RWPE1 (cell line): ENCODE data around the gene NANOG.
"Not testable (repeated sequence)": the region's sequence is repeated elsewhere in the genome, so short reads cannot be mapped to it uniquely, and the experiment has no call there.

Experiments
- CTCF ChIA-PET: fragments of 350-600 bp; sonication (Branson Sonifier 250); formaldehyde crosslinking; extraction: SDS; loops from one replicate; lab custom pipeline; 2021; lab: Yijun Ruan, JAX
- POLR2A ChIA-PET: fragments of 400-600 bp; formaldehyde crosslinking; extraction: SDS; loops from one replicate; lab custom pipeline; 2020; ENCODE audit warnings: antibody characterized with exemption; ENCODE audit not compliant: low non-redundant PET; lab: Yijun Ruan, JAX
- DNase-seq: peaks from one replicate; pipeline ENCODE4 v3.0.0; 2012; ENCODE audit warnings: low spot score
- H3K27ac ChIP-seq: fragments of 450-650 bp; 2 replicates; pipeline ENCODE4 v1.5.1; 2017
- CTCF ChIP-seq: fragments of 450-650 bp; conservative IDR thresholded peaks from 2 replicates; pipeline ENCODE4 v1.5.1; 2017; ENCODE audit warnings: low read depth, mild to moderate bottlenecking

NANOG gene

DNA sequence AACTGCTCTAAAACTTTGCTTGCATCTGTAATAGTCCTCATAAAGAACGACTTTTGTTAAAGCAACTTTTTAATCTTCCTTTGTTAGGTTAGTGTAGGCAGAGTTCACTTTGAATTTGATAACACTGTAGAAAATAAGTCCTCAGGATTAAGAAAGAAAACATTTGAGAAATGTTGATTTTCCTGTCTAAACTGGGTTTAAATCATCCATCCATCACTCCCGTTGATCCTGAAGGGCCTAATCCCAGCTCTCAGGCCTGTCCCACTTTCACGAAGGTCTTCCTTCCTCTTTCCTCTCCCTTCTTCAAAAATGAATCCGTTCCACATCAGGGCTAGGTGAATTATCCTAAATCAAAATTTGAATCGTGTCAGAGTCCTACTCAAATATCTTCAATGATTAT lies 46.6 kb downstream of the NANOG start:
- no peak overlapping the region for H3K27ac ChIP-seq
- ChIA-PET CTCF (no interaction called here), POLR2A (no interaction called here)
- TF ChIP-seq CTCF, result no peak
- no peak for DNase-seq

- no peak for DNase-seq
- no peak overlapping the region for H3K27ac ChIP-seq
- ChIA-PET POLR2A (no interaction called here), CTCF (no interaction called here)
- no peak for TF ChIP-seq CTCF
Observed at GRCh38 chr12:7837366-7837765, 48.2 kb downstream of the NANOG start.

GRCh38 chr12:7839226-7839625 lies 50.0 kb downstream of the NANOG start:
- CTCF ChIA-PET, H3K27ac ChIP-seq, POLR2A ChIA-PET, DNase-seq: not testable (repeated sequence)

DNA sequence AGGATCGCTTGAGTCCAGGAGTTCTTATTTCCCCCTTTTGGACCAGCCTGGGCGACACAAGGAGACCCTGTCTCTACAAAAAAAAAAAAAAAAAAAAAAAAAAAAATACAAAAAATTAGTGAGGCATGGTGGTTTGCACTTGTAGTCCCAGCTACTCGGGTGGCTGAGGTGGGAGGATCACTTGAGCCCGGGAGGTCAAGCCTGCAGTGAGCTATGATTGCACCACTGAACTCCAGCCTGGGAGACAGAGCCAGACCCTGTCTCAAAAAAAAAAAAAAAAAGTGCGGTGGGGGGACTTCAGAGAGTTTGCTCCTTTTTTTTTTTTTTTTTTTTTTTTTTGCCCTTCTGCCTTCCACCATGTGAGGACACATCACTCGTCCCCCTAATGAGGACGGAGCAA lies 50.6 kb downstream of the NANOG start:
- POLR2A ChIA-PET, H3K27ac ChIP-seq, DNase-seq: not testable (repeated sequence)
- CTCF ChIA-PET, result interaction anchor here (0.5 to 0.6 kb wide), 2 partner anchors 153 to 232 kb away, joined by 3 to 6 read pairs; no protein-coding TSS in a partner anchor

DNA sequence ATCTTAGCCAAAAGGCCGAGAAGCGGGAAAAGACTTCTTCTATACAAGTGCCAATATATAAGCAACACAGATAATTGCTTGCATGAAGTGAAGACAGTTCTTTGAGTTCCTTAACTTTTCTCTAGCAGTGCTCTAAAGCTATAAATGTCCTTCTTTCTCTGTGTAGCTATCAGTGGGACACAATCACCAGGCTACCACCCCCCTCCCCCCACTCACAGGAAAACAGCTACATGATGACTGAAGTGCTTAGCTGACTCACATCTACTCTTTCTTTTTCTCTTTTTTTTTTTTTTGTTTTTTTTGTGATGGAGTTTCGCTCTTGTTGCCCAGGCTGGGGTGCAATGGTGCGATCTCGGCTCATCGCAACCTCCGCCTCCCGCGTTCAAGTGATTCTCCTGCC lies 53.2 kb downstream of the NANOG start:
- CTCF ChIA-PET, DNase-seq, H3K27ac ChIP-seq, POLR2A ChIA-PET: not testable (repeated sequence)

- POLR2A ChIA-PET, H3K27ac ChIP-seq, CTCF ChIA-PET, DNase-seq: not testable (repeated sequence)
Observed at GRCh38 chr12:7843149-7843548, 53.9 kb downstream of the NANOG start.

GRCh38 chr12:7843583-7843982 lies 54.4 kb downstream of the NANOG start:
- POLR2A ChIA-PET, CTCF ChIA-PET, DNase-seq, H3K27ac ChIP-seq: not testable (repeated sequence)

DNA sequence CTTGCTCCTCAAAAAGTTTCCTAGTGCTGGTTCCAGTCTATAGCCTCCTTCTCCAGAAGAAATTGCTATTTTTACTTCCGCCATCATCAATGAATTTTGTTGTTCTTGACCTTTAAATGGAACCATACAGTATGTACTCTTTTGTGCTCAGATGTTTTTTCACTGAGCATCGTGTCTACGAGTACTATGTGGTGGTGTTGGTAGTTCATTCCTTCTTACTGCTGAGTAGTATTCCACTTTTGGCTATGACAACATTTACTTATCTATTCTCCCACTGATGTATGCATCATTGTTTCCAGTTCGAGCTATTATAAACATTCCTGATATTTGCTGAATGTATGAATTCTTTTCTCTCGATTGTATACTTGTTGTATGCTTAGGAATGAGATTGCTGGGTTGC lies 54.9 kb downstream of the NANOG start:
- no peak overlapping the region for H3K27ac ChIP-seq
- DNase-seq, result no peak
- CTCF ChIA-PET, result interaction anchor here (0.6 kb wide), 1 partner anchor 79 kb away, joined by 4 read pairs; no protein-coding TSS in a partner anchor
- POLR2A ChIA-PET, result no interaction called here
- TF ChIP-seq CTCF, result no peak

DNA sequence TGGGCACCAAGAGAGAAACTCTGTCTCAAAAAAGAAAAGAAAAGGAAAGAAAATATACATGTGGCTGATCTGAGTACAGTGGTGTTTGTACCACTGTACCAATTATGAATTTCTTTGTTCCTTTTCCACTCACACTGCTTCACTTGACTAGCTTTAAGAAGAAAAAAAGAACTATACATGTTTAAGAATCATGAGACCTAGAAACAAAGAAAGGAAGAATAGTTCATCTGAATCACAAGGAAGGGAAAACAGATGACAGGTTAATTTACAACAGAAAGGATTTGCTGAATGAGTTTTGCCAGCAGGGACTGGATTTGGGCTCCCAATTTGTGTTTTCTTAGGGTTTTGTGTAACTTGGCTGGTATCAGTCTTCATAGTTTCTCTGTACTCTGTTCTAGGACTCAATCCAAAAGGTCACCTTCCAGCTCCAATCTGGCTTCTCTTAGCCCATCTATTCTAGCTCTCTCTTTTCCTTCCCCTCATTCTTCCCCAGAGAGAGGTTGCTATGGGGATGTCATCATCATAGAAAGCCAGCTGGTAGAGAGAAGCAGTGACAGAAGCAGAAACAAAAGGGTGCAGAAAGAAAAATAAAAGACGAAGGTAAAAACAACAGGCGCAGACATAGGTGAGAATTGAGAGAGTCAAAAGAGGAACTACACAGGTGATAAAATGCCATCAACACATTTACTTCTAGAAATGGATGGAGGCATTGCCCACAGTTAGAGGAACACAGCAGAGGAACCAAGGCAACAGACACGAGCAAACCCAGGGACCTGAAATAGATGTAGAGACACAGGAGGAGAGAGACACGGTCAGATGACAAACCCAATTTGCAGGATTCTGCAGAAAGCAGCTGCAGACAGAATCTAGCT lies 58.3 kb downstream of the NANOG start:
- H3K27ac ChIP-seq, POLR2A ChIA-PET, DNase-seq: not testable (repeated sequence)
- CTCF ChIA-PET, result interaction anchor here (0.6 kb wide), 1 partner anchor 95 kb away, joined by 3 read pairs; no protein-coding TSS in a partner anchor

- CTCF ChIA-PET, POLR2A ChIA-PET, DNase-seq, H3K27ac ChIP-seq: not testable (repeated sequence)
Observed at GRCh38 chr12:7848098-7848422, 58.9 kb downstream of the NANOG start.
